SK-N-MC (cell line): Measurements from ENCODE around the gene DDX17.

ENCODE experiments used
- EZH2 ChIP-seq: fragments of 200-600 bp; sonication (generic); IDR thresholded peaks from one replicate; pipeline ENCODE4 v1.6.1; 2017; ENCODE audit warnings: antibody characterized with exemption
- FOXP2 ChIP-seq: optimal IDR thresholded peaks from 2 replicates; pipeline ENCODE3; 2011; ENCODE audit warnings: mild to moderate bottlenecking, moderate library complexity; ENCODE audit not compliant: insufficient read depth; ENCODE audit errors: extremely low read length, control extremely low read depth
- POLR2AphosphoS5 ChIP-seq: IDR thresholded peaks from 2 replicates; pipeline ENCODE4 v1.6.1; 2012; ENCODE audit warnings: mild to moderate bottlenecking, low read depth, low read length, borderline replicate concordance

GRCh38 chr22:38474003-38474607 lies 32.0 kb downstream of the DDX17 start:
- no peak for TF ChIP-seq POLR2AphosphoS5
- no peak for TF ChIP-seq EZH2
- no peak for TF ChIP-seq FOXP2
